Measurements from ENCODE around the gene SLC29A2.

GRCh38 chr11:66344550-66345315, 26.8 kb downstream of the SLC29A2 start, which contains the start of gene BRMS1:
- TF ChIP-seq POLR2AphosphoS5 (IDR thresholded peaks at IDR 0.05) (peak; percentile 94 to 97 (median 95)), CTCF (IDR thresholded peaks at IDR 0.05) (peak in 3 of 5 experiments; percentile 18 to 67 (median 61)), POLR2A (IDR thresholded peaks at IDR 0.05) (peak; percentile 94), EP300 (IDR thresholded peaks at IDR 0.05; ENCODE audit: low read depth) (peak; percentile 33)

Measured in transverse colon (tissue), 4 donors.